Measurements from ENCODE around the gene PI4KA. TPM values are rescaled to one million over a fixed set of nuclear protein-coding genes. Genes with fewer than 3 reads are reported as not detected.
A peak's percentile ranks its signal among the peaks of the same experiment; 100 is the strongest.

Gene PI4KA
- total and polyA plus RNA-seq, 2 of the 13 experiments (the other 11 are each of a cell fraction or from before 2014, with no cell fraction given), result 27.4 to 56.4 TPM

DNA sequence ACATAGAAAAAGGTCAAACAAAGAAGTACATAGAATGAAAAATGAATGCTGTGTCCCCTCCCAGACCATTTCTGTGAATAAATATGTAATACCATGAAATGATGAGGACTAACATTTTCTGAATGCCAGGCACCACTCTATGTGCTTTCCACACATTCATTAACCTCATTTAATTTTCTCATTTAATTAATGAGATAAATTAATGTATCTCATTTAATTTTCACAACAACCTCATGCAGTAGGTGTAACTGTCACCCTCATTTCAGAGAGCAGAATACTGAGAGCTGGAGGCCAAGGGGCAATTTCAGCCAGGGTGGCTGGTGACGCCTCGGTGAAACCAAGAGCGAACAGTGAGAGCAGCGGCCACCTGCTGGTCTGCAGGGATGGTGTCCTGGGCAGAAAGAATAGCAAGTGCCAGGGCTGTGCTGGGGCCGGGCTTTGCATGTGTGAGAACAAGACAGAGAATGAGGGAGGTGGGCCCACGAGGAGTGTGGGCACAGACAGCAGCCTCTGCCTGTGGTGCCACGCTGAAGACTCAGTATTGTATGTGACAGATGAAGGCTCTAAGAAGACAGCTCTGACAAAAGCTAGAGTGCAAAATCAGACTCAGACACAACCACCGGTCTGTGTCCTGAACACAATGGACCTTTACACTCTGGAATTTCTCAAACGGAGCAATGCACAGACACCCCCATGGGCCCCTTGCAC lies 86.5 kb downstream of the PI4KA start (continued):
- TF ChIP-seq, protein P1, sequence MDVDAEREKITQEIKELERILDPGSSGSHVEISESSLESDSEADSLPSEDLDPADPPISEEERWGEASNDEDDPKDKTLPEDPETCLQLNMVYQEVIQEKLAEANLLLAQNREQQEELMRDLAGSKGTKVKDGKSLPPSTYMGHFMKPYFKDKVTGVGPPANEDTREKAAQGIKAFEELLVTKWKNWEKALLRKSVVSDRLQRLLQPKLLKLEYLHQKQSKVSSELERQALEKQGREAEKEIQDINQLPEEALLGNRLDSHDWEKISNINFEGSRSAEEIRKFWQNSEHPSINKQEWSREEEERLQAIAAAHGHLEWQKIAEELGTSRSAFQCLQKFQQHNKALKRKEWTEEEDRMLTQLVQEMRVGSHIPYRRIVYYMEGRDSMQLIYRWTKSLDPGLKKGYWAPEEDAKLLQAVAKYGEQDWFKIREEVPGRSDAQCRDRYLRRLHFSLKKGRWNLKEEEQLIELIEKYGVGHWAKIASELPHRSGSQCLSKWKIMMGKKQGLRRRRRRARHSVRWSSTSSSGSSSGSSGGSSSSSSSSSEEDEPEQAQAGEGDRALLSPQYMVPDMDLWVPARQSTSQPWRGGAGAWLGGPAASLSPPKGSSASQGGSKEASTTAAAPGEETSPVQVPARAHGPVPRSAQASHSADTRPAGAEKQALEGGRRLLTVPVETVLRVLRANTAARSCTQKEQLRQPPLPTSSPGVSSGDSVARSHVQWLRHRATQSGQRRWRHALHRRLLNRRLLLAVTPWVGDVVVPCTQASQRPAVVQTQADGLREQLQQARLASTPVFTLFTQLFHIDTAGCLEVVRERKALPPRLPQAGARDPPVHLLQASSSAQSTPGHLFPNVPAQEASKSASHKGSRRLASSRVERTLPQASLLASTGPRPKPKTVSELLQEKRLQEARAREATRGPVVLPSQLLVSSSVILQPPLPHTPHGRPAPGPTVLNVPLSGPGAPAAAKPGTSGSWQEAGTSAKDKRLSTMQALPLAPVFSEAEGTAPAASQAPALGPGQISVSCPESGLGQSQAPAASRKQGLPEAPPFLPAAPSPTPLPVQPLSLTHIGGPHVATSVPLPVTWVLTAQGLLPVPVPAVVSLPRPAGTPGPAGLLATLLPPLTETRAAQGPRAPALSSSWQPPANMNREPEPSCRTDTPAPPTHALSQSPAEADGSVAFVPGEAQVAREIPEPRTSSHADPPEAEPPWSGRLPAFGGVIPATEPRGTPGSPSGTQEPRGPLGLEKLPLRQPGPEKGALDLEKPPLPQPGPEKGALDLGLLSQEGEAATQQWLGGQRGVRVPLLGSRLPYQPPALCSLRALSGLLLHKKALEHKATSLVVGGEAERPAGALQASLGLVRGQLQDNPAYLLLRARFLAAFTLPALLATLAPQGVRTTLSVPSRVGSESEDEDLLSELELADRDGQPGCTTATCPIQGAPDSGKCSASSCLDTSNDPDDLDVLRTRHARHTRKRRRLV (CRISPR knock-in tag; IDR thresholded peaks at IDR 0.05), result no peak
- TF ChIP-seq, protein P2, sequence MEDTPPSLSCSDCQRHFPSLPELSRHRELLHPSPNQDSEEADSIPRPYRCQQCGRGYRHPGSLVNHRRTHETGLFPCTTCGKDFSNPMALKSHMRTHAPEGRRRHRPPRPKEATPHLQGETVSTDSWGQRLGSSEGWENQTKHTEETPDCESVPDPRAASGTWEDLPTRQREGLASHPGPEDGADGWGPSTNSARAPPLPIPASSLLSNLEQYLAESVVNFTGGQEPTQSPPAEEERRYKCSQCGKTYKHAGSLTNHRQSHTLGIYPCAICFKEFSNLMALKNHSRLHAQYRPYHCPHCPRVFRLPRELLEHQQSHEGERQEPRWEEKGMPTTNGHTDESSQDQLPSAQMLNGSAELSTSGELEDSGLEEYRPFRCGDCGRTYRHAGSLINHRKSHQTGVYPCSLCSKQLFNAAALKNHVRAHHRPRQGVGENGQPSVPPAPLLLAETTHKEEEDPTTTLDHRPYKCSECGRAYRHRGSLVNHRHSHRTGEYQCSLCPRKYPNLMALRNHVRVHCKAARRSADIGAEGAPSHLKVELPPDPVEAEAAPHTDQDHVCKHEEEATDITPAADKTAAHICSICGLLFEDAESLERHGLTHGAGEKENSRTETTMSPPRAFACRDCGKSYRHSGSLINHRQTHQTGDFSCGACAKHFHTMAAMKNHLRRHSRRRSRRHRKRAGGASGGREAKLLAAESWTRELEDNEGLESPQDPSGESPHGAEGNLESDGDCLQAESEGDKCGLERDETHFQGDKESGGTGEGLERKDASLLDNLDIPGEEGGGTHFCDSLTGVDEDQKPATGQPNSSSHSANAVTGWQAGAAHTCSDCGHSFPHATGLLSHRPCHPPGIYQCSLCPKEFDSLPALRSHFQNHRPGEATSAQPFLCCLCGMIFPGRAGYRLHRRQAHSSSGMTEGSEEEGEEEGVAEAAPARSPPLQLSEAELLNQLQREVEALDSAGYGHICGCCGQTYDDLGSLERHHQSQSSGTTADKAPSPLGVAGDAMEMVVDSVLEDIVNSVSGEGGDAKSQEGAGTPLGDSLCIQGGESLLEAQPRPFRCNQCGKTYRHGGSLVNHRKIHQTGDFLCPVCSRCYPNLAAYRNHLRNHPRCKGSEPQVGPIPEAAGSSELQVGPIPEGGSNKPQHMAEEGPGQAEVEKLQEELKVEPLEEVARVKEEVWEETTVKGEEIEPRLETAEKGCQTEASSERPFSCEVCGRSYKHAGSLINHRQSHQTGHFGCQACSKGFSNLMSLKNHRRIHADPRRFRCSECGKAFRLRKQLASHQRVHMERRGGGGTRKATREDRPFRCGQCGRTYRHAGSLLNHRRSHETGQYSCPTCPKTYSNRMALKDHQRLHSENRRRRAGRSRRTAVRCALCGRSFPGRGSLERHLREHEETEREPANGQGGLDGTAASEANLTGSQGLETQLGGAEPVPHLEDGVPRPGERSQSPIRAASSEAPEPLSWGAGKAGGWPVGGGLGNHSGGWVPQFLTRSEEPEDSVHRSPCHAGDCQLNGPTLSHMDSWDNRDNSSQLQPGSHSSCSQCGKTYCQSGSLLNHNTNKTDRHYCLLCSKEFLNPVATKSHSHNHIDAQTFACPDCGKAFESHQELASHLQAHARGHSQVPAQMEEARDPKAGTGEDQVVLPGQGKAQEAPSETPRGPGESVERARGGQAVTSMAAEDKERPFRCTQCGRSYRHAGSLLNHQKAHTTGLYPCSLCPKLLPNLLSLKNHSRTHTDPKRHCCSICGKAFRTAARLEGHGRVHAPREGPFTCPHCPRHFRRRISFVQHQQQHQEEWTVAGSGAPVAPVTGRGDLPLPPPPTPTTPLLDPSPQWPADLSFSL (CRISPR knock-in tag; IDR thresholded peaks at IDR 0.05), result peak; percentile 69
- TF ChIP-seq SETDB1 (CRISPR knock-in tag; IDR thresholded peaks at IDR 0.05; ENCODE audit: borderline replicate concordance) (no peak), ELF3 (CRISPR knock-in tag; IDR thresholded peaks at IDR 0.05) (peak; percentile 60), ZFP41 (CRISPR knock-in tag; IDR thresholded peaks at IDR 0.05; ENCODE audit: borderline replicate concordance) (no peak)
- TF ChIP-seq, protein P3, sequence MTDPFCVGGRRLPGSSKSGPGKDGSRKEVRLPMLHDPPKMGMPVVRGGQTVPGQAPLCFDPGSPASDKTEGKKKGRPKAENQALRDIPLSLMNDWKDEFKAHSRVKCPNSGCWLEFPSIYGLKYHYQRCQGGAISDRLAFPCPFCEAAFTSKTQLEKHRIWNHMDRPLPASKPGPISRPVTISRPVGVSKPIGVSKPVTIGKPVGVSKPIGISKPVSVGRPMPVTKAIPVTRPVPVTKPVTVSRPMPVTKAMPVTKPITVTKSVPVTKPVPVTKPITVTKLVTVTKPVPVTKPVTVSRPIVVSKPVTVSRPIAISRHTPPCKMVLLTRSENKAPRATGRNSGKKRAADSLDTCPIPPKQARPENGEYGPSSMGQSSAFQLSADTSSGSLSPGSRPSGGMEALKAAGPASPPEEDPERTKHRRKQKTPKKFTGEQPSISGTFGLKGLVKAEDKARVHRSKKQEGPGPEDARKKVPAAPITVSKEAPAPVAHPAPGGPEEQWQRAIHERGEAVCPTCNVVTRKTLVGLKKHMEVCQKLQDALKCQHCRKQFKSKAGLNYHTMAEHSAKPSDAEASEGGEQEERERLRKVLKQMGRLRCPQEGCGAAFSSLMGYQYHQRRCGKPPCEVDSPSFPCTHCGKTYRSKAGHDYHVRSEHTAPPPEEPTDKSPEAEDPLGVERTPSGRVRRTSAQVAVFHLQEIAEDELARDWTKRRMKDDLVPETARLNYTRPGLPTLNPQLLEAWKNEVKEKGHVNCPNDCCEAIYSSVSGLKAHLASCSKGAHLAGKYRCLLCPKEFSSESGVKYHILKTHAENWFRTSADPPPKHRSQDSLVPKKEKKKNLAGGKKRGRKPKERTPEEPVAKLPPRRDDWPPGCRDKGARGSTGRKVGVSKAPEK (CRISPR knock-in tag; IDR thresholded peaks at IDR 0.05; ENCODE audit: borderline replicate concordance), result peak; percentile 34; the same call in 1 of the 2 replicates
- TF ChIP-seq, protein P4, sequence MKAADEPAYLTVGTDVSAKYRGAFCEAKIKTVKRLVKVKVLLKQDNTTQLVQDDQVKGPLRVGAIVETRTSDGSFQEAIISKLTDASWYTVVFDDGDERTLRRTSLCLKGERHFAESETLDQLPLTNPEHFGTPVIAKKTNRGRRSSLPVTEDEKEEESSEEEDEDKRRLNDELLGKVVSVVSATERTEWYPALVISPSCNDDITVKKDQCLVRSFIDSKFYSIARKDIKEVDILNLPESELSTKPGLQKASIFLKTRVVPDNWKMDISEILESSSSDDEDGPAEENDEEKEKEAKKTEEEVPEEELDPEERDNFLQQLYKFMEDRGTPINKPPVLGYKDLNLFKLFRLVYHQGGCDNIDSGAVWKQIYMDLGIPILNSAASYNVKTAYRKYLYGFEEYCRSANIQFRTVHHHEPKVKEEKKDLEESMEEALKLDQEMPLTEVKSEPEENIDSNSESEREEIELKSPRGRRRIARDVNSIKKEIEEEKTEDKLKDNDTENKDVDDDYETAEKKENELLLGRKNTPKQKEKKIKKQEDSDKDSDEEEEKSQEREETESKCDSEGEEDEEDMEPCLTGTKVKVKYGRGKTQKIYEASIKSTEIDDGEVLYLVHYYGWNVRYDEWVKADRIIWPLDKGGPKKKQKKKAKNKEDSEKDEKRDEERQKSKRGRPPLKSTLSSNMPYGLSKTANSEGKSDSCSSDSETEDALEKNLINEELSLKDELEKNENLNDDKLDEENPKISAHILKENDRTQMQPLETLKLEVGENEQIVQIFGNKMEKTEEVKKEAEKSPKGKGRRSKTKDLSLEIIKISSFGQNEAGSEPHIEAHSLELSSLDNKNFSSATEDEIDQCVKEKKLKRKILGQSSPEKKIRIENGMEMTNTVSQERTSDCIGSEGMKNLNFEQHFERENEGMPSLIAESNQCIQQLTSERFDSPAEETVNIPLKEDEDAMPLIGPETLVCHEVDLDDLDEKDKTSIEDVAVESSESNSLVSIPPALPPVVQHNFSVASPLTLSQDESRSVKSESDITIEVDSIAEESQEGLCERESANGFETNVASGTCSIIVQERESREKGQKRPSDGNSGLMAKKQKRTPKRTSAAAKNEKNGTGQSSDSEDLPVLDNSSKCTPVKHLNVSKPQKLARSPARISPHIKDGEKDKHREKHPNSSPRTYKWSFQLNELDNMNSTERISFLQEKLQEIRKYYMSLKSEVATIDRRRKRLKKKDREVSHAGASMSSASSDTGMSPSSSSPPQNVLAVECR (CRISPR knock-in tag; IDR thresholded peaks at IDR 0.05; ENCODE audit: borderline replicate concordance), result peak; percentile 36; the same call in 1 of the 2 replicates

Measured in HepG2 (cell line).